DMS79 treated with DMSO at 0.1 percent for 48 hours (cell line): ENCODE results near the gene PITX2.

Experiments used
- DNase-seq: peaks from one replicate; lab custom pipeline; 2025; lab: John Stamatoyannopoulos, UW

Gene PITX2

DNA sequence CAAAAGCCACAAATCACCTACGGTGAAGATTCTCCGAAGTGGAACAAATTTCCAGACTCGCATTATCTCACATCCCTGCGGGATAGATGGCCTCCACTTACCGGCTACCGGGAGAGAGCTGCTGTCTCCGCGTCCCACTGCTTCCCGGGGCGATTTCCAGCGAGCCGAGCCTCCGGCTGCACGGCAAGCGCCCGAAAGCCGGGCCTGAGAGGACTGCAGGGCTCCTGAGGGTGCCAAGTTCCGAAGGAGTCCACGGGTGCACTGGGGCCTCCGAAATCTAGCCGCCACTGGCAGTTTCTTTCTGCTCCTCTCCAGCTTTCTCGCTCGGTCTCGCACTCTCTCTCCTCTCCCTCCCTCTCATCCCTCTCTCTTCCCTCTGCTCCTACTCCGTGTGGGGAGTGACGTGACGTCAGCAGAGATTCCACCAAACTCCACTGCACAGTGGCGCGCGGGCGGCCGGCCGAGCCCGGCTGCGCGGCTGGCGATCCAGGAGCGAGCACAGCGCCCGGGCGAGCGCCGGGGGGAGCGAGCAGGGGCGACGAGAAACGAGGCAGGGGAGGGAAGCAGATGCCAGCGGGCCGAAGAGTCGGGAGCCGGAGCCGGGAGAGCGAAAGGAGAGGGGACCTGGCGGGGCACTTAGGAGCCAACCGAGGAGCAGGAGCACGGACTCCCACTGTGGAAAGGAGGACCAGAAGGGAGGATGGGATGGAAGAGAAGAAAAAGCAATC, 14.0 kb upstream of the PITX2 start:
- no peak for DNase-seq

DNA sequence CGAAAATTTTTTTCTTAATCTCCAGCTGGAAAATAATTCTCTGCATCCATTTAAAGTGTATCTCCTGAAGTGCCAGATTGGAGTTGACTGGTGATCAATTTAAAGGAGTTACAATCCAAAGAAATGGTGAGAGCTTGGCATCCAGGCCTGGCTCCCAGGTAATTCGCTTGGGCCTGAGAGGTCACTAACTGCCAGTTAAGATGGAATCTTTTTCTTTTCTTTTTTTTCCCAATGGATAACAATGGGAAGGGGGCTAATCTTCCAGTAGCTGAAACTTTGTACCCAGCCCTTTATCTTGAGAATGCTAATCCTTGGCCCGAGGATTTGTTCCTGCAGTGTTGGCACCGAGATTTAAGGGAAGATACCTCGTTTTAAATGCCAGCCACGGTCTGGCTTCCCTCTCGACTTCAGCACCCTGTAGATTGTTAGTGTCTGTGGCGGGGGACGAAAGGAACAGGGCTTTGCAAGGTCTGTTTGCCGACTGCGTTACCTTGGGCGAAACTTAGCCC, 13.3 kb upstream of the PITX2 start:
- DNase-seq, result no peak

DNA sequence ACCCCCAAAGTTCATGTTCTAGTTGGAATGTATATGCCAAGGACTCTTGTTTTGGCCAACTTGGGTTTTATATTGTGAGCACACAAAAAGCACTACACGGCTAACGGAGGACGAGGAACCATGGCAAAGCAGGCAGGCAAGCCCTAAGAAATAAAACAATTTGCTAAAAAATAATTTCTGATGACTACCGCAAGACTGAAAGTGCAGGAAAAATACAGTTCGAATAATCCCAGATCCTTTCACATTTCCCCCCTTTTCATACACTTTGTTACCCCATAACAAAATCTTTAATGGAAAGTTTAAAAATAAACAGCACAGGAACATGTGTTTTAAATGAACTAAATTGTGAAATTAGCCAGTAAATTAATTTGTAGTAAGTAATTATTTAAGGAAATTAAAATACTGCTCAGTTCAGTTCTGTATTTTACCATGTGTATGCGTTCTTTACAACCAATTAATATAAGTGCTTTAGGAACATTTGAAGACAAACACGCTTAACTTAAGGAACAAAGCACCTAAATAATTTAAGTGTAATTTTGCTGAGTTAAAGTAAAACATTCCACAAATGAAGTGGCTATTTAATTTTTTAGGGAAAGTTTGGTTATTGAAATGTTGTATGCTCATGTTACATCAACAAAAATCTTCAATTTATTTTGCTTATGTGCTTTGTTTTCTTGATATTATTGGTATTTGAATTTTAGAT, 12.4 kb upstream of the PITX2 start:
- no peak for DNase-seq

DNA sequence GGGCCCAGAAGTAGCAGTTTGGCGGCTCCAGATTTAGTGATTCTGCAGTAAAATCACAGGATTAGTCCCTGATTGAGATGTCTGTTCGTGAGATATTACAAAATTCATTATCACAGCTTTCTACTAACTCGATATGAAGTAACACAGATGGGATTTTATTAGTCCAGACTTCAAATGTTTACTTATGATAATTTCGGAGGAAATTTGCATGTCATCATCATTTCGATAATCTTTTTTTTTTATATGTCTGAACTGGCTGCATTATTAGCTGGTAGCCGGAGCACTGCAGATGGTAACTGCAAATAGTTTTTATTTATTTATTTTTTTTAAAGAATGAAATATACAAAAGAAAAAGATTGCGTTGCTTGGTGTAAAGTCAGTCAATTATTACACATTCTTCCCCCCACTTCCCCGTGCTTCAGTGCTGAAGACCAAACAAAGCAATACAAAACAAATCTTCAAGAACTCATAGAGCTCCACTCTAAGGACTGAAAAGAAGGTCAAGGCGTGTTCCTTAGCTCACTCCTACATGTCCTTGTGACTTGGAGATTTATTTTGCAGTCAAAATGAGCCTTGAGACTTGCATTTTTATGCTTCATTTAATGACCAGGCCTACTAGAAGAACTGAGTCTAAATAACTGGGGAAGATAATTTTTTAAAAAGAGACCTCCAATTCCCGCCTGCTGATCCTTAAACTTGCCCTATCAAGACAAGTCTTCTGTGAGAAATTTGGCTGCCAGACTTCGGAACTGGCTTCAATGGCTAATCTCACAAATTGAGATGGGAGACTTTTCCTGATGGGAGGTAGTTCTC, 11.7 kb upstream of the PITX2 start:
- DNase-seq, result no peak

DNA sequence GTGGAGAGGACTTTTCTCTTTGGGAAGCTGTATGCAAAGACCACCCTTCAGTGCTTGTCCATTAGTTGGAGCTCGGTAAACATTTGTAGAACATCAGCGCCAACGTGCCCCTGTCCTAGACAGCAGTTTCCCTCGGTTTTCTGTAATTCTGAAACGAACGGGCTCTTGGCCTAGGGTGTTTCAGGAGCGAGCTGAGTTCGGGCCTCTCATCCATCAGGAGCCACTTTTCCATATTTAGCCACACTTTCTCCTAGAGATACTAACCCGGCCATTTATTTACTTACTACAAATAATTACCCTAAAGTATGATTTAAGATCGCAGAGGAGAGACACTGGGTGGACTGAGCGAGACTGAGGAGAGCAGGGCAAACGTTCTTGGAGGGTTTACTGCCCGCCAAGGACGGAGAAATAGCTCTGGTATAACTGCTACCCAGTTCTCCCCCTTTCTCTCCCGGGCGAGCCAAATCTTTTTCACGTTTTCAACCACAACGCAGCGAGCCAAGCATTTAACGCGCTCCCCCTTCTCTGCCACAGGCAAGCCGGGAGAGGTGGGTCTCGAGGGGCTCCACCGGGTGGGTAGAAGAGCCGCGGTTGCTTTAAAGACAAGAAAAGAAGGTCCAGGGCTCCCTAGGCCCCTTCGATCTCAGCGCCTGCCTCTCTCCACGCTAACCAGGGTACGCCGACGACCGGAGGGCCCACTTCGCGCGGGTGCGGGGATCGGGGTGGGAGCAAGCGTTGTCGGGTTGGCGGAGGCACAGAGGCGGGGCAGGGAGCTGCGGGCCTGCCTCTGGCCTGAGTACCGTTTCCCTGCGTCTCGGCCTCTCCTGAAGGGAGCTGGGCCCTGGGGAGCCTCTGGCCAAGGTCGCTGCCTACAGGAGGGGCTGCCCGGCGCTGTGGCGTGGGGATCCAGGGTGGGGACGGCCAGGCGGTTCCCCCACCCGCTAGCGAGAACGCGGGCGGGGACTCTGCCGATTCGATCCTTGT, 10.8 kb upstream of the PITX2 start:
- DNase-seq, result no peak

DNA sequence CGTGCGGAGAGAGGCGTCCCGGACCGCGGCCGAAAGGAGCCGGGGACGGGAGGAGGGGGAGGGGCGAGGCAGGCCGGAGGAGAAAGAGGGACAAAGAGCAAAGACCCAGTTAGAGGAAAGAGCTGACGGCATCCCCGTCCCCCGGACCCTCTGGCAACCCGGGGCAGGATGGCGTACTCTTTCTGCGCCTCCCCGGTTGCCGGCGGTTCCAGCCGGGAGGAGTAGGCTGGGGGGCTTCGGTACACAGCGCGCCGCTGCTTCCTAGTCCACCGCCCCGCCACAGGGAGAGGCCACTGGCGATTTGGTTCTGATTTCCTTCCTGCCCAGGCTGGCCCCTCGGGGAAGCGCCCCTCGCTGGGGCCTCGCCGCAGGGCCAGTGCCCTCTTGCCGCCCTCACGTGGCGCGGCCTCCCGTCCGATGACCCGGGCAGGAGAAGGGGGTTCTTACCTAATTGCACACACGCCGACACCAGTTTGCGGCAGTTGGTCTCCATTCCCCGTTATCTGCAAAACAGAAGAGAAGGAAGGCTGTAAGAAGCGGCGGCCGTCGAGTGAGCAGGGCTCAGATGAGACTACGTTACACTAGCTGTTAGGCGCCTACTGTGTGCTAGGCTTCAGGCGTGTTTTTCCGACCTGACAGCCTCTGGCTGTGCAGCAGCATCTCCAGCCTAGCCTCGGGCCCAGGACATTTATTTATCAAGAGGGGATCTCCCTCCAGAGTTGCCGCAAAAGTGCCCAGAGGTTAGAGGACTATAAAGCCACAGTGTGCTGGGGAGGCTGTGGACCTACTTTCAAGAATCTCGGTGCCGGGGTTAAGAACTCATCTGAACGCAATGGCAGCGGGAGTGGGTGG, 9.9 kb upstream of the PITX2 start:
- DNase-seq, result no peak

DNA sequence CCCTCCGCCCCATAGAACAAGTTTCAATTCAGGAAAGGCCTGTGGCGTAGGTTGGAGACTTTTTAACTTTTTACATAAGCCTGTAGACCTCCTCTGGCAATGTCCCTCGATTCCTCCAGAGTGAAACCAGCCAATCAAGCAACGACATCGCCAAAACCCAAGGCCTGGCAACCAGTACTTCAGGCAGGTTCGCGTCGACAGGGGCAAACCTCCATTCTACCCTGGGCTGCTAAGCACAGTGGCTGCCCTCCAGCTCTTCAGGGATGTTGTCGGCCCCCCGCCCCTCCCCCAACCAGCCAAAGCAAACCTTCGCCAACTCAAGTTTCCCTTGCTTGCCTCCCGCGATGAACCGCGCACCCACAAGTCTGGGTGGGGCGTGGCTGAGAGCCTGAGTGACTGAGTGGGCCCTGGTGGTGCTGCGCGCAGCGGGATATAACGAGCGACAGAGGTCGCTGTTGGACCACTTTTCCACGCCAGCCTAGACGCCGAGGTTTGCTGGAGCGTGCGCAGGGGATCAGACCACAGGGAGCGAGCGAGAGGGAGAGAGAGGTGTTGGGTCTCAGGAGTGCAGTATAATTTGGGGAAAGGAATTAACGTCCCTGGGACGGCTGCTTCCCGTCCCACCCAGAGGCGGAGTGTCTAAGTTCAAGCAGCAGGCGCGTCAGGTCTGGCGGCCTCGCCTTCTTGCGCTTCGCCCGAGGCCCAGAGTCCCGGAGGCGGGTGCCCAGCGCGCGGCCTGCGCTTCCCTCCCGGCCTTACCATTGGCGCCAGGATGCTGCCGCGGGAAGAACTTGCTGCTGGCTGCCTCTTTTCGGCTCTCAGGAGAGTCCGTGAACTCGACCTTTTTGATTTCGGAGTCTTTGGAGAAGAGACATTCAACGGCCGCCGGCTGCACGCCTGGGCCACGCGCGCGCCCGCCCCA, 9.0 kb upstream of the PITX2 start:
- no peak for DNase-seq

DNA sequence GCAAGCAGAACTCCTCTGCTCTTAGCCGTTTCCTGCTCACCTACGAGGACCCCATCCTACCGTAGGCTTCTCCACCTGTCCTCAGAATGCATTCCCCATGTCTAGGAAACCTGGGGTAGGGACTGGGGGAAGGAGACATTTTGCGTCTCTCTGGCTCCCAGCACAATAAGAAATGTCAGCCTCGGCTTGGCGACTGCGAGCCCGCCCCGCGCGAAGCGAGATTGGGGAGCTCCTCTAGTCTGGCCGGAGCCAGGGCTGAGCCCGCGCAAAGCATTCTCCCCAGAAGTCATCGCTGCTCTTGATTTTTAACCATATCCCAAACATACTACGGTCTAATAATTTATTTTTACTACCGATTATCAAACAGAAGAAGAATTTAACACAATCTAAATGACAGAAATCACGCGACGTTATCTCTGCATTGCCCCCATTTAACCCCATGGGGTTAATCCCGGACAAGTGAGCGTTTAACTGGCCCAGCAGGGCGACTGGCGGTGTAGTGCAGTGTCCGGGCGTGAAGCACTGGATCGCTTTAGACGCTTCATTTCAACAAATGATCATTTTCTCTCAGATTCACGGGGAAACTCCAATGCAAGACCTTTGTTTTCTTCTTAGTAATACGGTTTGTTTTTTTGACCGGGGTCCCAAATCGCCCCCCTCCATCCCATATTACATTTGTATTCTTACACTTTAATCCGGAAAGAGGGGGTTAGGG, 8.0 kb upstream of the PITX2 start:
- DNase-seq, result no peak

DNA sequence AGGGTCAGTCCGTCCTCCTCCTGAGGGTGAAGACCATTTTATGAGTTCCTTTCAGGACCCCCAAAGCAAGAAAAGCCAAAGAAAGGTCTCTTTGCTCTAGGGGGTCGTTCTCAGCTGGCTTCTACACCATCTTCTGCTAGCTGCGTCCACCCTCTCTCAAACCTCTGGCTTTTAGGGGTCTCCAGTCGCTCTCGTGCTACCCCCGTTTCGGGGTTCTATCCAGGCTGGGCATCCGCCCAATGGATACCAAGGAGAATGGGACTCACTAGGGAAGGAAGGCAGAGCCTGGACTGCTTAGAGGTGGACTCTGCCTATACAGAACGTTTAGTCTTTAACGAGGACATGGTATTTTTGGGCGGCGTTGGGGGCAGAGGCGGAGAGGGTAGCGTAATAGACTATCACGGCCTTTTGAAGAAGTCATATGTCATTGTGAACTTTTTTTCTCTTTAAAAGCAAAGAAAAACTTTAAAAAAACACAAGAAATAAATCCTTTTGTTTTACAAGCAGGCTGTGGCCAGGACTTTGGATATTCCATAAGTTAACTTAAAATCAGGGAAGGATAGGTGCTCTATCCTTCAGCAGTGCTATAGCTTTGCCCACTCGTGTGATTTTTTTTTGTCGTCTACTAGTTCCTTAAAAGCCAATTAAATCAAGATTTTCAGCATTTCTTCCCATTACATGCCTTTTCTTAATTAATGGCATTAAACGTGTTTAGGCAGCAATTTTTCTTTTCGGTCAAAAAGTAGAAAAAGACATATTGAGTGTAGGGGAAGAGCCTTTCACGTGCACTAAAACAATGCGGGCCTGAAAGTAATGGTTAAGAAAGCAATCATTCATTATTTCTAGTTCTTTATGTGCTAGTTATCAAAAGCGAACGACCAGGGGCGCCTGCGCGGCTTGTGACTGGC, 7.2 kb upstream of the PITX2 start:
- DNase-seq, result no peak

DNA sequence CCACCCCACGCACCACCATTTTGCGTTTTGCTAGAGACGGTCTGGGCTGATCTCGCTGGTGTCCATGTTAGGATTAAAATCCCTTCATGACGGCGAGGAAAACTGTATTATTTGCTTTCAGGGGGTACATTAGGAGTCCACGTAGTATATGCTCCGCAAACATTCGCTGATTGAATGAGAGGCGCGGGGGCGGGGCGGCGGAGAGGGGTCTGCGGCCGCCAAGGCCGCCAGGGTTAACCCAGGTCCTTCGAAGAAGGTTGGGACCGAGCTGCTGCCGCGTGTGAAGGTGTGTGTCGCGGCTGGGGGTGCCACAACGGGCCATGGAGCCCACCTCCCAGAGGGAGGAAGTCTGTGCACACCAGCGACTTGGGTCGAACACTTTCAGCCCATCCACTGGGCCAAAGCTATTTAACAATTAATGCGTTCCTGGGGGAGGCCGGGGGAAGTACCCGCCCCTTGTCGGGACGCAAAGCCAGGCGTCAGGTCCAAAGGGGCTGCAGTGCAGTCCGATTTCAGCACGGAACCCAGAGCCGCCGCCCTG, 6.4 kb upstream of the PITX2 start:
- no peak for DNase-seq

DNA sequence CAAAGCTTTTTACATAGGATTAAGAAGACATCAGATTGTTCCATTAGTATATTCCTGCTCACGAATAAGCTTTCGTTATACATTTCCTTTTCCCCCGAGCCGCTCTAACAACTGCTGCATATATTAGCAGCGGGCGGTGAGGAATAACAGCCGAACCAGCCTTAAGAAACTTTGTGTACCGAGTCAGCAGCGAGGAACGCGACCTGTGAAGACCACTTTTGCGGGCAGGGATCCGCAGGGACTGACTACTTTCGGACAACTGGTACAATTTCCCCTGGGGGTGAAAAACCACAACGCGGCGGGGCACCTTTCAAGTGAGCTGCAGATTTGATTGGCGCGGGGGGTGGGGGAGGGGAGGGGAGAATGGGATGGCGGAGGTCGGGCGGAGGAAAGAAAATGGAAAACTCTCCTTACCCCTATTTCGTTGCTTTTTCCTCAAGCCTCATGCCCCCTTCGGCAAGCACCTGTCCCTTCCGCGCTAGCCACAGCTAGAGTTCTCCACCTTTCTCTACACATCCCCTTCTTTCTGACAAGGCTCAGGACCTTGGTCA, 5.9 kb upstream of the PITX2 start:
- DNase-seq, result no peak

DNA sequence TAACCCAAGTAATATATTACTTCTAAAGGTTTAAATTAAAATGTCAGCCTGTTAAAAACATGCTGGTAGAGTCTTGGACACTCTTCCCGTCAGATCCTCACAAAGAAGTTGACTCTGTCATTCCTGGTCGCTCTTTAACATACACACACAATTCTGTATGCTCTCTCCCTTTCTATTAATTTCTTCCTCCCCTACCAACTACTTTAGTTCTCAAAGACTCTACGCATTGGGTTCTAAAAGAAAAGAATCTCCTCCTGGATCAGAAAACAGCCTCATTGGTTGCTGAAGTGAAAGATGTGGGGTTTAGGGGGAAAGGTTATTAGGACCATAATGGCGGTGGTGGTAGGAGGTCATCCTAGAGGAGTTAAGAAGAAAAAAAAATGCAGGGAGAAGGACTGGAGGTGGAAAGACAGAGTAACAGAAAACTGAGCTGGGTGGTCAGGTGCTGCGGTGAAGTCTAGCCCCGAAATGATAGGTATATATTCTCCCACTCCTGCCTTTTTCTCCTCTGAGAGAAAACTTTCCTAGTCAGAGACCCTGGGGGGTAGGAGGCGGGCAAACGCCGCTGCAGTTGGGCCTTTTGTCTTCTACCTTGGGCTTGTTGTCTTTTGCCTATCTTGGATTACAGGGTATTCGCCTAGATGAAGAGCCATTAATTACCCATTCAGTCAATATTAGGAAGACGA, 5.2 kb upstream of the PITX2 start:
- no peak for DNase-seq

DNA sequence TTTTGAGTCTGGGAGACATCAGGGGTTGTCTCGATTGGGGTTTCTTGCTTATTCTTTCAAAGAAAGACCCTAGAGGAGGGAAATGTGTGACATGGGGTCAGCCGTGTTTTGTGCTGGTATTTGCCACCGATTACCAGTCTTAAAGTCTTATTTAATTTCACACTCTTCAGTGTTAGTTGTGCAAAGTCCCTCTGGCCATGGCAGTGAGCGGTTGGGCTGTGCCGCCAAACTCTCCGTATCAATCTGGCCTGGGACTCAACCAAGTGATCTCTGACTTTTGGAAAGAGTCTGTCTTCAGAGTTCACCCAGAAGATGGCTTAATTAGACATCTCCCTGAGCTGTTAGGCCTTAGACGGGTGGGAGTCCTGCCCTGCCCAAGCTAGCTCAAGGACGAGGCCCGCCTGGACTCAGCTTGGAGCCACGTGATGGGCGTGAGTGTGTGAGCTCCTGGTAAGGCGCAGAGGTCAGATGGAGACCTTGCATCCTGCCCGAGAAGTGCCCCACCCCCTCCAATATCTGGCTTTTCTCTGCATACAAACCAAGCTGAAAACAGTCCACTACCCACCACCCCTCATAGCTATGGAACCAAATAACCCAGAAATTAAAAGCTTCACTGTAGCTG, 3.8 kb upstream of the PITX2 start:
- no peak for DNase-seq

DNA sequence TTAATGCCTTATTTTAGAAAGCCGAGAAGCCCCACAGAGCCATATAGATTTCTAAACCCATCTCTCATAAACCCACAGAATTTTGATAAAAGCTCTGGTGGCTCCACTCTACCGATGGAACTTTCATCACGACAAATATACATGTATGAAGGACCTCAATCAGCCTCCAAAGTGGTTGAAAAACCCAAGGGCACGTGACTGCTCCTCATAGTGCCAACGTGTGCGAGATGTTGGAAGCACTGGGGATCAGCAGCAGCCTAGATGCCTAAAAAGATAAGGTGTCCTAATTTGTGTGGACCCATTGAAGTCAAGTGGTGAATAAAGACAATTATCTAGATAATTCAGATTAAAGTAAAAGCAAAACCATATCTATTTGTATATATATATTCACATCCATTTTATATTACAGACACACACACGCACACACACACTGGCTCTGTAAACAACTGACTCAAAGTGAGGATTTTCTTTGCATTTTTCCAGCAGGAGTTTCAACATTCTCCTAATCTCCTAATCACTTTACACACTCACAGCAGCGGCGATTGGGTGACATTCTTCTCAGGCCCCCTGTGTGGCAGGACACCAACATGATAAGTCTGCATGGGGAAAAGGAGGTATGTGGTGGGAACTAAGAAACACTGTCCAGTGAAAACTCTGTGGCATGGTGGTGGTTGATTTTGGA, 2.8 kb upstream of the PITX2 start:
- no peak for DNase-seq

DNA sequence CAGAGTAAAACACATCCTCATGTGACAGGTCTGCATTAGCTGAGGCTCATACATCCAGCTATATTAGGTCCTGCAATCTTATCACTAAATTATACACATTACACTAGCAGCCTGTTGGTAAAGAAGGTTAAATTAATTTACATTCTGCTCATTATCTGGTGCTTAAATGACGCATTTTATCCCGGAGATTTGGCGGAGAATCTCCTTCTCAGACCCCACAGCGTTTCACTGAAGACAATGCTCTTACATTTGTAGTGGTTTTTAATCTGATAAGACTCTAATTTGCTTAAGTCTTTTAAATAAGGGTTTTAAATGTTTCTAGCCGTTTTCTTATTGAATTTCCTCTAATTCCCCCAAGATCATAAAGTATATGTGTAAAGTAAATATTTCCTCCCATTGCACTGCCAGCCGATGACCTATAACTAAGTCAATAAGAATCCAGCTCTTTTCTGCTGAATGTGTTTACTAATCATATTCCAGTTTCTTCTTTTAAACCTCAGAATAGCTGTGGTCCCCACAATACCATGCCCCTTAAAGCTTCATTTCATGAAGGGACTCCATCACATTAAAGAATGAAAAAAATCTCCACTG, 2.1 kb upstream of the PITX2 start:
- no peak for DNase-seq
